ENCODE results near the gene CPAMD8. TPM values are rescaled to one million over a fixed set of nuclear protein-coding genes. Genes with fewer than 3 reads are reported as not detected.

Gene CPAMD8
- total RNA-seq, 1 donor from 2014 or later = 15.4 TPM

- Mint-ChIP-seq H3K27me3 (ENCODE audit: unreplicated experiment) (peaks cover 5% of the 10 kb centered on the region), H3K4me3 (ENCODE audit: unreplicated experiment) (no peak overlapping the region), H3K27ac (ENCODE audit: unreplicated experiment) (no peak overlapping the region), H3K9me3 (ENCODE audit: unreplicated experiment) (no peaks in the 10 kb centered on the region), H3K4me1 (ENCODE audit: low read depth, unreplicated experiment) (no peaks in the 10 kb centered on the region), H3K36me3 (ENCODE audit: unreplicated experiment) (no peaks in the 10 kb centered on the region)
- no peak for TF ChIP-seq CTCF (IDR thresholded peaks at IDR 0.05; ENCODE audit: partially characterized antibody, unreplicated experiment)
- DNase-seq = no peak
Measured at GRCh38 chr19:16904599-16904998, 122.0 kb downstream of the CPAMD8 start.

GRCh38 chr19:16903347-16903746 lies 123.3 kb downstream of the CPAMD8 start:
- no peak for DNase-seq
- H3K4me1 Mint-ChIP-seq (ENCODE audit: low read depth, unreplicated experiment) = no peaks in the 10 kb centered on the region
- peaks cover 2% of the 10 kb centered on the region for H3K9me3 Mint-ChIP-seq (ENCODE audit: unreplicated experiment)
- H3K27me3 Mint-ChIP-seq (ENCODE audit: unreplicated experiment) = peaks cover 5% of the 10 kb centered on the region
- TF ChIP-seq CTCF (IDR thresholded peaks at IDR 0.05; ENCODE audit: partially characterized antibody, unreplicated experiment) = no peak
- no peak overlapping the region for H3K4me3 Mint-ChIP-seq (ENCODE audit: unreplicated experiment)
- H3K27ac Mint-ChIP-seq (ENCODE audit: unreplicated experiment) = no peak overlapping the region
- H3K36me3 Mint-ChIP-seq (ENCODE audit: unreplicated experiment) = no peaks in the 10 kb centered on the region

GRCh38 chr19:16902545-16902944 lies 124.1 kb downstream of the CPAMD8 start:
- DNase-seq = no peak
- no peak overlapping the region for H3K4me3 Mint-ChIP-seq (ENCODE audit: unreplicated experiment)
- H3K9me3 Mint-ChIP-seq (ENCODE audit: unreplicated experiment) = peaks cover 7% of the 10 kb centered on the region
- peaks cover 5% of the 10 kb centered on the region for H3K27me3 Mint-ChIP-seq (ENCODE audit: unreplicated experiment)
- TF ChIP-seq CTCF (IDR thresholded peaks at IDR 0.05; ENCODE audit: partially characterized antibody, unreplicated experiment) = no peak
- no peaks in the 10 kb centered on the region for H3K36me3 Mint-ChIP-seq (ENCODE audit: unreplicated experiment)
- no peaks in the 10 kb centered on the region for H3K4me1 Mint-ChIP-seq (ENCODE audit: low read depth, unreplicated experiment)
- no peak overlapping the region for H3K27ac Mint-ChIP-seq (ENCODE audit: unreplicated experiment)

- H3K27me3 Mint-ChIP-seq (ENCODE audit: unreplicated experiment) = peaks cover 5% of the 10 kb centered on the region
- H3K36me3 Mint-ChIP-seq (ENCODE audit: unreplicated experiment) = no peaks in the 10 kb centered on the region
- no peak overlapping the region for H3K27ac Mint-ChIP-seq (ENCODE audit: unreplicated experiment)
- H3K4me3 Mint-ChIP-seq (ENCODE audit: unreplicated experiment) = no peak overlapping the region
- TF ChIP-seq CTCF (IDR thresholded peaks at IDR 0.05; ENCODE audit: partially characterized antibody, unreplicated experiment) = no peak
- DNase-seq = no peak
- H3K9me3 Mint-ChIP-seq (ENCODE audit: unreplicated experiment) = peaks cover 7% of the 10 kb centered on the region
- no peaks in the 10 kb centered on the region for H3K4me1 Mint-ChIP-seq (ENCODE audit: low read depth, unreplicated experiment)
Measured at GRCh38 chr19:16901491-16902175, 125.0 kb downstream of the CPAMD8 start.

- peak; percentile 54 for DNase-seq
- H3K36me3 Mint-ChIP-seq (ENCODE audit: unreplicated experiment) = no peaks in the 10 kb centered on the region
- H3K27ac Mint-ChIP-seq (ENCODE audit: unreplicated experiment) = no peak overlapping the region
- H3K9me3 Mint-ChIP-seq (ENCODE audit: unreplicated experiment) = peaks cover 12% of the 10 kb centered on the region
- H3K27me3 Mint-ChIP-seq (ENCODE audit: unreplicated experiment) = peaks cover 8% of the 10 kb centered on the region
- H3K4me1 Mint-ChIP-seq (ENCODE audit: low read depth, unreplicated experiment) = peaks cover 5% of the 10 kb centered on the region
- H3K4me3 Mint-ChIP-seq (ENCODE audit: unreplicated experiment) = no peak overlapping the region
- TF ChIP-seq CTCF (IDR thresholded peaks at IDR 0.05; ENCODE audit: partially characterized antibody, unreplicated experiment) = peak; percentile 20
Measured at GRCh38 chr19:16899566-16900075, 127.0 kb downstream of the CPAMD8 start.
